ENCODE results near the gene MMRN2.

The MMRN2 gene

DNA sequence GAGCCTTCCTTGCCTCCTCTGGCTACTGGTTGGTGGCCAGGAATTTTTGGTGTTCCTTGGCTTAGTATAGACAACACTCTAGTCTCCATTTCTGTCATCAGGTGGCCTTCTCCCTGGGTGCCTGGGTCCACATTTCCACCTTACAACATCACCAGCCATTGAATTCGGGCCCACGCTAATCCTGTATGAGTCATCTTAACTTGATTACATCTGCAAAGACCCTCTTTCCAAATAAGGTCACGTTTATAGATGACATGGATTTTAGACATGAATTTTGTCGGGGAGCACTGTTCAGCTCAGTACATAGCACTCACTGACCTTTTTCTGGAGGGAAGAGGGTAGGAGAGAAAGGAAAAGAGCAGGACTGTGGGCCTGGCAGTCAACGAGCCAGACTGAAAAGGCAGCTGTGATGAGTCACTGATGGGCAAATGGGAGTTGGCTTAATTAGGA lies 39.4 kb downstream of the MMRN2 start:
- DNase-seq (ENCODE audit: extremely low spot score), result no peak
- POLR2A ChIA-PET, result no interaction called here
- CTCF ChIA-PET, result interaction anchor here (1.0 to 1.3 kb wide), 4 partner anchors 9 to 518 kb away, joined by 3 read pairs; no protein-coding TSS in a partner anchor
- TF ChIP-seq, protein P1, sequence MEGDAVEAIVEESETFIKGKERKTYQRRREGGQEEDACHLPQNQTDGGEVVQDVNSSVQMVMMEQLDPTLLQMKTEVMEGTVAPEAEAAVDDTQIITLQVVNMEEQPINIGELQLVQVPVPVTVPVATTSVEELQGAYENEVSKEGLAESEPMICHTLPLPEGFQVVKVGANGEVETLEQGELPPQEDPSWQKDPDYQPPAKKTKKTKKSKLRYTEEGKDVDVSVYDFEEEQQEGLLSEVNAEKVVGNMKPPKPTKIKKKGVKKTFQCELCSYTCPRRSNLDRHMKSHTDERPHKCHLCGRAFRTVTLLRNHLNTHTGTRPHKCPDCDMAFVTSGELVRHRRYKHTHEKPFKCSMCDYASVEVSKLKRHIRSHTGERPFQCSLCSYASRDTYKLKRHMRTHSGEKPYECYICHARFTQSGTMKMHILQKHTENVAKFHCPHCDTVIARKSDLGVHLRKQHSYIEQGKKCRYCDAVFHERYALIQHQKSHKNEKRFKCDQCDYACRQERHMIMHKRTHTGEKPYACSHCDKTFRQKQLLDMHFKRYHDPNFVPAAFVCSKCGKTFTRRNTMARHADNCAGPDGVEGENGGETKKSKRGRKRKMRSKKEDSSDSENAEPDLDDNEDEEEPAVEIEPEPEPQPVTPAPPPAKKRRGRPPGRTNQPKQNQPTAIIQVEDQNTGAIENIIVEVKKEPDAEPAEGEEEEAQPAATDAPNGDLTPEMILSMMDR (IDR thresholded peaks at IDR 0.05; ENCODE audit: control extremely low read depth, extremely low read depth, low read depth, missing control alignments), result no peak

DNA sequence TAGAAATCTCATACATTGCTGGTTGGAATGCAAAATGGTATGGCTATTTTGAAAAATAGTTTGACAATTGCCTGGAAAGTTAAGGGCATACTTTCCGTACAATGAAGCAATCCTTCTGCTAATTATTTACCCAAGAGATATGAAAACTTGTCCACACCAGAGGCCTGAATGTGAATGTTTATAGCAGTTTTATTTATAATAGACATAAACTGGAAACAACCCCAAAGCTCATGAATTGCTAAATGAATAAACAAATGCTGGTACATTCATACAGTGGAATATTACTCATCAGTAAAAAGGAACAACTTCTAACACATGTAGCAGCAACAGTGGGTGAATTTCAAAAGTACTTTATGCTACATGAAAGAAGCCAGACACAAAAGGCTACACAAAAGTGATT lies 42.7 kb downstream of the MMRN2 start:
- ChIA-PET CTCF (interaction anchor here (0.6 to 0.9 kb wide), 2 partner anchors 13 to 25 kb away, joined by 3 read pairs; no protein-coding TSS in a partner anchor), POLR2A (no interaction called here)
- no peak for DNase-seq (ENCODE audit: extremely low spot score)
- TF ChIP-seq, protein P1 (IDR thresholded peaks at IDR 0.05; ENCODE audit: control extremely low read depth, extremely low read depth, low read depth, missing control alignments), result no peak

DNA sequence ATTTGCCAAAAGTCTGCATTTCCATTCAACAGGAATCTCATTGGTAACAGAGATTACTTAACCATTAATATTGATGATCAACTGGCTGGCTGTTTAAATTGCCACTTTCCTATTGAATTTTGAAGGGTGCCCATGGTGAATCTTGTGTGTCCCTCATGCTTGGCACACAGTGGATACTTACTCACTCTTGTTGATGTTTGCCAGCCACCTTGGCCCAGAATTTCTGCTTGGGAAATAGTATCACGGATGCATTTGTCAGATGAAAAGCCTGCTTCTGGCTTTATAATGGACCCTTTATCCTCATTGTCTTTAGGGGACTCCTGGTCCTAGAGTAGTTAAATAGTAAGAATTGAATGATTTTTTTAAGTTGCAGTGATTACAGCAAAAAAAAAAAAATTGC lies 52.0 kb downstream of the MMRN2 start:
- ChIA-PET POLR2A (no interaction called here), CTCF (interaction anchor here (1.1 kb wide), 2 partner anchors 13 to 34 kb away, joined by 3 to 4 read pairs; no protein-coding TSS in a partner anchor)
- TF ChIP-seq, protein P1 (IDR thresholded peaks at IDR 0.05; ENCODE audit: control extremely low read depth, extremely low read depth, low read depth, missing control alignments), result no peak
- DNase-seq (ENCODE audit: extremely low spot score), result no peak

DNA sequence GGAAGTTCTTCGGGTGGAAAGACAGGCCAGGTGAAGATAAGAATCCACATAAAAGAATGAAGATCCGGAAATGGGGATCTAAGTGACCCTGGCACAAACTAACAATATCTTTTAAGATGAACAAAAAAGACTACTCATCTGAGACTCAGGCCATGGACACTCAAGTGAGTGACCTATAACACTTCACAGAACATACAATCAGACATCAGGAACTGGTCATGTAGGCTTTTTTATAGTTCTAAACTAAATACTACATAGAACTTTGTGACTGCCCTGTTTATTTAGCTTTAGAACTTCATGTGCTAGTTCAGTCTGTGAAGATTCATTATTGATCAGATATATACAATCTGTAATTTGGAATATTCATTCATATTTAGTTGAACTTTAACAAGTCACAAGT lies 52.8 kb downstream of the MMRN2 start:
- ChIA-PET CTCF (interaction anchor here (1.0 to 2.9 kb wide), 3 partner anchors 12 to 215 kb away, joined by 3 to 7 read pairs (median 4); no protein-coding TSS in a partner anchor), POLR2A (no interaction called here)
- TF ChIP-seq, protein P1 (IDR thresholded peaks at IDR 0.05; ENCODE audit: control extremely low read depth, extremely low read depth, low read depth, missing control alignments), result no peak
- no peak for DNase-seq (ENCODE audit: extremely low spot score)

DNA sequence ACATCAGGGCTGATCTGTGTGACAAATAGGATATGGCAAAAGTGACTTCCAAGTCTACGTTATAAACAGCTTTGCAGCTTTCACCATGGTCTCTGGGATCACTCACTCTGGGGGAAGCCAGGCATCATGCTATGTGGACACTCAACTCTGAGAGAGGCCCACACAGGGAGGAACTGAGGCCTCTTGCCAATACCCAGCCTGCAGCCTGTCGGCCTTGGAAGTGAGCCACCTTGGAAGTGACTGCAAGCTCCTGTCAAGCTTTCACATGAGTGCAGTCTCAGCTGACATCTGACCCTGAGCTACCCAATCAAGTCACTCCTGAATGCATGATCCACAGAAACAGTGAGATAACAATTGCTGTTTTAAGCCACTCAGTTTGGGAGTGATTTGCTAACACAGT lies 56.5 kb downstream of the MMRN2 start:
- ChIA-PET CTCF (interaction anchor here (1.3 to 5.6 kb wide), 13 partner anchors 9 to 213 kb away, joined by 3 to 61 read pairs (median 8); no protein-coding TSS in a partner anchor), POLR2A (no interaction called here)
- no peak for DNase-seq (ENCODE audit: extremely low spot score)
- TF ChIP-seq, protein P1 (IDR thresholded peaks at IDR 0.05; ENCODE audit: control extremely low read depth, extremely low read depth, low read depth, missing control alignments), result no peak

DNA sequence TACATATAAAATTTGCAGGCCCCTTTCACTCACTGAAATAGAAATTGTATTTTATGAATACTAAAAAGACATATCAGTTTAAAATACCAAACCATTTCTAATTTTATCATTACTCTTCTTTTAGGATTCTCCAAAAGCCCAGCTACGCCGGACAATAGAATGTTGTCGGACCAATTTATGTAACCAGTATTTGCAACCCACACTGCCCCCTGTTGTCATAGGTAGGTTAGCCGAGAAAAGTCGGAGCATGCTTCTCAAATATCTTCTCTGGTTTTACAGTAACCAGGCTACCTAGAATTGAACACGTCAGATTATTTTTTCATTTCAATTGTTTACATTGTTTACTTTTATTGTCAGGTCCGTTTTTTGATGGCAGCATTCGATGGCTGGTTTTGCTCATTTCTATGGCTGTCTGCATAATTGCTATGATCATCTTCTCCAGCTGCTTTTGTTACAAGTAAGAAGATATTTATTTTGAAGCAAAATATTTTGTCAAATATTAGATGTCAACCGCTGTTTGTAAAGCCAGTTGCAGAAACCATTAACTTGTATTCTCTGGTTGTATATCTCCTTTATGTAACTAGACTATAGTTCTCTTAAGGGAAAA lies 57.6 kb downstream of the MMRN2 start:
- CTCF ChIA-PET, result interaction anchor here (1.0 to 5.6 kb wide), 15 partner anchors 10 to 222 kb away, joined by 3 to 61 read pairs (median 7); no protein-coding TSS in a partner anchor
- TF ChIP-seq, protein P1 (IDR thresholded peaks at IDR 0.05; ENCODE audit: control extremely low read depth, extremely low read depth, low read depth, missing control alignments), result peak; percentile 66
- DNase-seq (ENCODE audit: extremely low spot score), result peak; percentile 56
- POLR2A ChIA-PET, result no interaction called here
